GM18508 (cell line): Measurements from ENCODE around the gene OR52M1.
"Not testable (repeated sequence)": the region's sequence is repeated elsewhere in the genome, so short reads cannot be mapped to it uniquely, and the experiment has no call there.

Experiments used
- ATAC-seq: cut with Tn5 transposase; IDR thresholded peaks from one replicate; pipeline ENCODE4 v1.9.1; 2021; ENCODE audit warnings: moderate number of reproducible peaks; ENCODE audit not compliant: insufficient read depth, unreplicated experiment

The OR52M1 gene

GRCh38 chr11:4544891-4545290 is at the start of gene OR52M1:
Gene OR52M1 (plus strand): TSS chr11:4545191. CDS start chr11:4545191, 0 bp downstream.
- no peak for ATAC-seq

- ATAC-seq: no peak
Measured at GRCh38 chr11:4495487-4495886, 49.5 kb upstream of the OR52M1 start.

GRCh38 chr11:4495986-4496385 is 49.0 kb upstream of the OR52M1 start:
- no peak for ATAC-seq

- no peak for ATAC-seq
Measured at GRCh38 chr11:4496557-4497248, 48.3 kb upstream of the OR52M1 start.

GRCh38 chr11:4508886-4509285 is 36.1 kb upstream of the OR52M1 start:
- no peak for ATAC-seq

GRCh38 chr11:4511282-4512245 is 33.4 kb upstream of the OR52M1 start:
- ATAC-seq: no peak

- ATAC-seq: no peak
Measured at GRCh38 chr11:4514196-4514595, 30.8 kb upstream of the OR52M1 start.

- ATAC-seq: no peak
Measured at GRCh38 chr11:4522339-4522738, 22.7 kb upstream of the OR52M1 start.

- ATAC-seq: no peak
Measured at GRCh38 chr11:4522752-4523151, 22.2 kb upstream of the OR52M1 start.

GRCh38 chr11:4523666-4524065 is 21.3 kb upstream of the OR52M1 start:
- no peak for ATAC-seq

GRCh38 chr11:4527926-4528325 is 17.1 kb upstream of the OR52M1 start:
- no peak for ATAC-seq

- ATAC-seq: not testable (repeated sequence)
Measured at GRCh38 chr11:4531686-4532085, 13.3 kb upstream of the OR52M1 start.

- ATAC-seq: peak; percentile 61
Measured at GRCh38 chr11:4539603-4540219, 5.3 kb upstream of the OR52M1 start.

- no peak for ATAC-seq
Measured at GRCh38 chr11:4541071-4541470, 3.9 kb upstream of the OR52M1 start.

- no peak for ATAC-seq
Measured at GRCh38 chr11:4543561-4543960, 1.4 kb upstream of the OR52M1 start.

- ATAC-seq: no peak
Measured at GRCh38 chr11:4546878-4547277, 1.9 kb downstream of the OR52M1 start.

- ATAC-seq: no peak
Measured at GRCh38 chr11:4547416-4547815, 2.4 kb downstream of the OR52M1 start.

GRCh38 chr11:4551346-4551979 is 6.5 kb downstream of the OR52M1 start:
- no peak for ATAC-seq

GRCh38 chr11:4559527-4560440 is 14.8 kb downstream of the OR52M1 start:
- no peak for ATAC-seq
